ENCODE results near the gene TBCC. TPM values are rescaled to one million over a fixed set of nuclear protein-coding genes. Genes with fewer than 3 reads are reported as not detected.
A peak's percentile ranks its signal among the peaks of the same experiment; 100 is the strongest.

Gene TBCC
- total and polyA plus RNA-seq, 2 of the 13 experiments (the other 11 are each of a cell fraction or from before 2014, with no cell fraction given) = 14.8 to 36.1 TPM

- TF ChIP-seq, protein P1, sequence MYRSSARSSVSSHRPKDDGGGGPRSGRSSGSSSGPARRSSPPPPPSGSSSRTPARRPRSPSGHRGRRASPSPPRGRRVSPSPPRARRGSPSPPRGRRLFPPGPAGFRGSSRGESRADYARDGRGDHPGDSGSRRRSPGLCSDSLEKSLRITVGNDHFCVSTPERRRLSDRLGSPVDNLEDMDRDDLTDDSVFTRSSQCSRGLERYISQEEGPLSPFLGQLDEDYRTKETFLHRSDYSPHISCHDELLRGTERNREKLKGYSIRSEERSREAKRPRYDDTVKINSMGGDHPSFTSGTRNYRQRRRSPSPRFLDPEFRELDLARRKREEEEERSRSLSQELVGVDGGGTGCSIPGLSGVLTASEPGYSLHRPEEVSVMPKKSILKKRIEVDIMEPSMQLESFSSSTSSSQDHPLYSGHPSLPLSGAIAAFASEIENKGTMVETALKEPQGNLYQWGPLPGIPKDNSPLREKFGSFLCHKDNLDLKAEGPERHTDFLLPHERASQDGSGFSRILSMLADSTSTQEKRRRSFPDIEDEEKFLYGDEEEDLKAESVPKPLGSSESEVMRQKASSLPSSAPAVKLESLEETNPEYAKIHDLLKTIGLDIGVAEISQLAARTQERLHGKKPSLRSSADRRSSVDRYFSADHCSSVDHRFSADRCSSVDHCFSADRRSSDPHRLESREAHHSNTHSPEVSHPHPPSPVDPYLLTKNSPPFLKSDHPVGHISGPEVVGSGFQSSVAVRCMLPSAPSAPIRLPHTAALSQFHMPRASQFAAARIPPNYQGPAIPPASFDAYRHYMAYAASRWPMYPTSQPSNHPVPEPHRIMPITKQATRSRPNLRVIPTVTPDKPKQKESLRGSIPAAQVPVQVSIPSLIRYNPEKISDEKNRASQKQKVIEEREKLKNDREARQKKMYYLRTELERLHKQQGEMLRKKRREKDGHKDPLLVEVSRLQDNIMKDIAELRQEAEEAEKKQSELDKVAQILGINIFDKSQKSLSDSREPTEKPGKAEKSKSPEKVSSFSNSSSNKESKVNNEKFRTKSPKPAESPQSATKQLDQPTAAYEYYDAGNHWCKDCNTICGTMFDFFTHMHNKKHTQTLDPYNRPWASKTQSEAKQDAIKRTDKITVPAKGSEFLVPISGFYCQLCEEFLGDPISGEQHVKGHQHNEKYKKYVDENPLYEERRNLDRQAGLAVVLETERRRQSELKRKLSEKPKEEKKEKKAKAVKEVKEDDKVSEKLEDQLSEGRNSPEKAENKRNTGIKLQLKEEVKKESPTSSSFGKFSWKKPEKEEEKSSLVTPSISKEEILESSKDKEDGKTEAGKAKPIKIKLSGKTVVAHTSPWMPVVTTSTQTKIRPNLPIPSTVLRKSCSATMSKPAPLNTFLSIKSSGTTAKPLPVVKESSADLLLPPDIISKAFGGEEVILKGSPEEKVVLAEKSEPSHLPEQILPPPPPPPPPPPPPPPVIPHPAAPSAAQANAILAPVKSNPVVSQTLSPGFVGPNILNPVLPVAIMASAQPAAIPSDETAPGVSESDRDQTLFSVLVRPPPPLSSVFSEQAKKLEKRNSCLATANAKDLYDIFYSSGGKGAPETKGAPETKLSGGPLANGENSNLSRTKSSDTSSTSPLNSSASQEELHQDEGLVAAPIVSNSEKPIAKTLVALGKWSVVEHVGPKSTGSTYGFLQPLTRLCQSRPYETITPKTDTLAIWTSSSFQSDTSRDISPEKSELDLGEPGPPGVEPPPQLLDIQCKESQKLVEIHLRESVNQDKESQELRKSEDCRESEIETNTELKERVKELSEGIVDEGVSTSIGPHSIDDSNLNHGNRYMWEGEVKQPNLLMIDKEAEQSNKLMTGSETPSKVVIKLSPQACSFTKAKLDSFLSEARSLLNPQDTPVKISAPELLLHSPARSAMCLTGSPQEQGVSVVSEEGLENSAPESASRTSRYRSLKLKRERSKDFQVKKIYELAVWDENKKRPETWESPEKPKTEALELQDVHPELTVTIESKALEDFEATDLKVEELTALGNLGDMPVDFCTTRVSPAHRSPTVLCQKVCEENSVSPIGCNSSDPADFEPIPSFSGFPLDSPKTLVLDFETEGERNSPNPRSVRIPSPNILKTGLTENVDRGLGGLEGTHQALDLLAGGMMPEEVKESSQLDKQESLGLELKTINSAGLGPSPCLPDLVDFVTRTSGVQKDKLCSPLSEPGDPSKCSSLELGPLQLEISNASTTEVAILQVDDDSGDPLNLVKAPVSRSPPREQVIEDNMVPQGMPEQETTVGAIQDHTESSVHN (CRISPR knock-in tag; IDR thresholded peaks at IDR 0.05) = 0 out of 2 replicates have a peak, but pooled peaks have one; percentile 65
- TF ChIP-seq THAP9 (CRISPR knock-in tag; IDR thresholded peaks at IDR 0.05; ENCODE audit: borderline replicate concordance) = no peak
- no peak for TF ChIP-seq TCF7L2 (IDR thresholded peaks at IDR 0.05; ENCODE audit: low read depth, low read length)
- TF ChIP-seq, protein P2, sequence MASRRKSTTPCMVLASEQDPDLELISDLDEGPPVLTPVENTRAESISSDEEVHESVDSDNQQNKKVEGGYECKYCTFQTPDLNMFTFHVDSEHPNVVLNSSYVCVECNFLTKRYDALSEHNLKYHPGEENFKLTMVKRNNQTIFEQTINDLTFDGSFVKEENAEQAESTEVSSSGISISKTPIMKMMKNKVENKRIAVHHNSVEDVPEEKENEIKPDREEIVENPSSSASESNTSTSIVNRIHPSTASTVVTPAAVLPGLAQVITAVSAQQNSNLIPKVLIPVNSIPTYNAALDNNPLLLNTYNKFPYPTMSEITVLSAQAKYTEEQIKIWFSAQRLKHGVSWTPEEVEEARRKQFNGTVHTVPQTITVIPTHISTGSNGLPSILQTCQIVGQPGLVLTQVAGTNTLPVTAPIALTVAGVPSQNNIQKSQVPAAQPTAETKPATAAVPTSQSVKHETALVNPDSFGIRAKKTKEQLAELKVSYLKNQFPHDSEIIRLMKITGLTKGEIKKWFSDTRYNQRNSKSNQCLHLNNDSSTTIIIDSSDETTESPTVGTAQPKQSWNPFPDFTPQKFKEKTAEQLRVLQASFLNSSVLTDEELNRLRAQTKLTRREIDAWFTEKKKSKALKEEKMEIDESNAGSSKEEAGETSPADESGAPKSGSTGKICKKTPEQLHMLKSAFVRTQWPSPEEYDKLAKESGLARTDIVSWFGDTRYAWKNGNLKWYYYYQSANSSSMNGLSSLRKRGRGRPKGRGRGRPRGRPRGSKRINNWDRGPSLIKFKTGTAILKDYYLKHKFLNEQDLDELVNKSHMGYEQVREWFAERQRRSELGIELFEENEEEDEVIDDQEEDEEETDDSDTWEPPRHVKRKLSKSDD (CRISPR knock-in tag; IDR thresholded peaks at IDR 0.05; ENCODE audit: low read depth) = no peak
- TF ChIP-seq ATAD3A (CRISPR knock-in tag; IDR thresholded peaks at IDR 0.05) = no peak
- TF ChIP-seq MAZ (IDR thresholded peaks at IDR 0.05; ENCODE audit: borderline replicate concordance, low read depth, low read length) = peak; percentile 72; the same call in 1 of the 2 replicates
- no peak for TF ChIP-seq MAZ (CRISPR knock-in tag; IDR thresholded peaks at IDR 0.05; ENCODE audit: low read depth)
- TF ChIP-seq SOX13 (IDR thresholded peaks at IDR 0.05) = no peak
- 0 out of 4 replicates have a peak, but pooled peaks of 1 of the 2 experiments have one; percentile 43 for TF ChIP-seq SOX13 (CRISPR knock-in tag; conservative IDR thresholded peaks at IDR 0.05 in 1 of 2, IDR thresholded peaks at IDR 0.05 in 1 of 2)
- TF ChIP-seq KLF13 (CRISPR knock-in tag; IDR thresholded peaks at IDR 0.05) = no peak
- no peak for TF ChIP-seq EZH2 (conservative IDR thresholded peaks at IDR 0.05; ENCODE audit: low read depth, low read length)
- TF ChIP-seq RFX5 (IDR thresholded peaks at IDR 0.05; ENCODE audit: low read depth, low read length) = peak; percentile 68
- TF ChIP-seq SYNCRIP (IDR thresholded peaks at IDR 0.05; ENCODE audit: insufficient read depth, low read depth, low read length) = no peak
Measured at GRCh38 chr6:42745640-42746462, at the start of gene TBCC (continued).
